A673 (cell line): ENCODE data around the gene CABLES1.

ENCODE experiments used
- CTCF ChIP-seq: fragments of 300-800, 200-600 bp; sonication (generic); conservative IDR thresholded peaks from 2 replicates; pipeline ENCODE4 v1.5.1; 2017; ENCODE audit warnings: low read depth, mild to moderate bottlenecking, antibody characterized with exemption, low read length, moderate library complexity, mixed read lengths
- EZH2 ChIP-seq: fragments of 200-600 bp; sonication (generic); IDR thresholded peaks from 2 replicates; pipeline ENCODE4 v1.6.1; 2017; ENCODE audit warnings: borderline replicate concordance, low read depth, mild to moderate bottlenecking, mixed read lengths, antibody characterized with exemption, low read length; ENCODE audit not compliant: poor library complexity, severe bottlenecking

- TF ChIP-seq CTCF (no peak), EZH2 (no peak)
These were observed 72.7 kb downstream of the CABLES1 start for GRCh38 chr18:23207994-23208393.
